ENCODE data around the gene UST. TPM values are rescaled to one million over a fixed set of nuclear protein-coding genes. Genes with fewer than 3 reads are reported as not detected.

UST gene
- total and polyA plus RNA-seq, 3 donors from 2014 or later, result 14.9 to 16.0 (median 14.9) TPM

GRCh38 chr6:149044528-149044927 is 297.7 kb downstream of the UST start:
- no peak overlapping the region for H3K4me3 ChIP-seq
- H3K9me3 ChIP-seq, result no peaks in the 10 kb centered on the region
- no peak overlapping the region for H3K27ac ChIP-seq
- intact Hi-C loops (cut with DNase I; ENCODE audit: low total_unique reads), result no loop called here
- H3K27me3 ChIP-seq, result no peaks in the 10 kb centered on the region
- 92% methylated on average over 8 of the region's 8 CpGs for WGBS, 2 donors
- no peaks in the 10 kb centered on the region for H3K4me1 ChIP-seq
- no peak for DNase-seq
- TF ChIP-seq POLR2A (IDR thresholded peaks at IDR 0.05) (no peak), CTCF (IDR thresholded peaks at IDR 0.05) (no peak)
- H3K36me3 ChIP-seq (ENCODE audit: low read depth, missing control alignments), result no peaks in the 10 kb centered on the region

- no peak for DNase-seq
- 88 to 91% methylated on average over 2 of the region's 2 CpGs for WGBS, 2 donors
- intact Hi-C loops (cut with DNase I; ENCODE audit: low total_unique reads), result no loop called here
These were observed 298.6 kb downstream of the UST start for GRCh38 chr6:149045404-149045803.

GRCh38 chr6:149046164-149046821 is 299.5 kb downstream of the UST start:
- no peaks in the 10 kb centered on the region for H3K27me3 ChIP-seq
- H3K27ac ChIP-seq, result no peak overlapping the region
- no peaks in the 10 kb centered on the region for H3K36me3 ChIP-seq (ENCODE audit: low read depth, missing control alignments)
- 91 to 96% methylated on average over 6 of the region's 6 CpGs for WGBS, 2 donors
- H3K4me1 ChIP-seq, result no peaks in the 10 kb centered on the region
- TF ChIP-seq CTCF (IDR thresholded peaks at IDR 0.05) (no peak), POLR2A (IDR thresholded peaks at IDR 0.05) (no peak)
- H3K9me3 ChIP-seq, result no peaks in the 10 kb centered on the region
- H3K4me3 ChIP-seq, result no peak overlapping the region
- intact Hi-C loops (cut with DNase I; ENCODE audit: low total_unique reads), result no loop called here
- no peak for DNase-seq

More at GRCh38 chr6:149045404-149045803, 298.6 kb downstream of the UST start:
- no peak overlapping the region for H3K4me3 ChIP-seq
- no peaks in the 10 kb centered on the region for H3K36me3 ChIP-seq (ENCODE audit: low read depth, missing control alignments)
- H3K27me3 ChIP-seq, result no peaks in the 10 kb centered on the region
- H3K9me3 ChIP-seq, result no peaks in the 10 kb centered on the region
- H3K4me1 ChIP-seq, result no peaks in the 10 kb centered on the region
- no peak for TF ChIP-seq POLR2A (IDR thresholded peaks at IDR 0.05)
- no peak for TF ChIP-seq CTCF (IDR thresholded peaks at IDR 0.05)
- H3K27ac ChIP-seq, result no peak overlapping the region

- no peak for TF ChIP-seq CTCF (IDR thresholded peaks at IDR 0.05)
- TF ChIP-seq POLR2A (IDR thresholded peaks at IDR 0.05), result no peak
- no peaks in the 10 kb centered on the region for H3K4me1 ChIP-seq
- 73 to 76% methylated on average over 3 of the region's 3 CpGs for WGBS, 2 donors
- intact Hi-C loops (cut with DNase I; ENCODE audit: low total_unique reads), result no loop called here
- no peaks in the 10 kb centered on the region for H3K36me3 ChIP-seq (ENCODE audit: low read depth, missing control alignments)
- H3K4me3 ChIP-seq, result no peak overlapping the region
- H3K27me3 ChIP-seq, result no peaks in the 10 kb centered on the region
- H3K27ac ChIP-seq, result no peak overlapping the region
- H3K9me3 ChIP-seq, result no peaks in the 10 kb centered on the region
- no peak for DNase-seq
These were observed 300.0 kb downstream of the UST start for GRCh38 chr6:149046822-149047246.

- no peak for DNase-seq
- Histone ChIP-seq H3K27ac (no peak overlapping the region), H3K4me1 (no peaks in the 10 kb centered on the region), H3K9me3 (no peaks in the 10 kb centered on the region), H3K4me3 (no peak overlapping the region), H3K27me3 (no peaks in the 10 kb centered on the region), H3K36me3 (ENCODE audit: low read depth, missing control alignments) (no peaks in the 10 kb centered on the region)
- intact Hi-C loops (cut with DNase I; ENCODE audit: low total_unique reads), result no loop called here
- WGBS, 2 donors, result 86 to 97% methylated on average over 2 of the region's 2 CpGs
- TF ChIP-seq CTCF (IDR thresholded peaks at IDR 0.05) (no peak), POLR2A (IDR thresholded peaks at IDR 0.05) (no peak)
These were observed 302.4 kb downstream of the UST start for GRCh38 chr6:149049230-149049629.
